Naive thymus-derived CD4-positive, alpha-beta T cell (primary cell): ENCODE data around the gene GAS2. TPM values are rescaled to one million over a fixed set of nuclear protein-coding genes. Genes with fewer than 3 reads are reported as not detected.

ENCODE experiments used
- ATAC-seq: fragments of 150-1000 bp; cut with Tn5 transposase; 2 replicates; pipeline ENCODE4 v1.10.0; 2021; ENCODE audit warnings: mild to moderate bottlenecking, moderate library complexity
- CTCF ChIA-PET: fragments of 350-600 bp; sonication (Branson Sonifier 250); formaldehyde crosslinking; loops from one replicate; lab custom pipeline; 2021; ENCODE audit warnings: antibody characterized with exemption; lab: Charles Lee
- POLR2A ChIA-PET: fragments of 350-600 bp; sonication (Branson Sonifier 250); formaldehyde crosslinking; loops from one replicate; lab custom pipeline; 2021; ENCODE audit warnings: antibody characterized with exemption, inconsistent platforms; lab: Charles Lee
- DNase-seq, 9 donors: peaks; one replicate each; pipeline versions ENCODE4 v3.0.0 to v3.0.0-alpha.2; 2020 to 2022; ENCODE audit warnings: mixed read lengths in 1 of 9
- H3K27ac ChIP-seq: one replicate; pipeline ENCODE4 v1.7.0; 2013; ENCODE audit warnings: mild to moderate bottlenecking, low read depth, low read length, moderate library complexity
- H3K27me3 ChIP-seq, 2 donors: one replicate each; pipeline ENCODE4 v1.7.0; 2013; ENCODE audit warnings: low read length in 2 of 2, mild to moderate bottlenecking in 2 of 2, moderate library complexity in 2 of 2; ENCODE audit not compliant: control insufficient read depth in 2 of 2, insufficient read depth in 2 of 2
- H3K36me3 ChIP-seq, 3 experiments: 1 replicate in 2 of 3; 2 replicates in 1 of 3; pipeline ENCODE4 v1.7.0; 2013; ENCODE audit warnings: low read length in 3 of 3, mild to moderate bottlenecking in 3 of 3, moderate library complexity in 1 of 3; ENCODE audit not compliant: insufficient read depth in 3 of 3, control insufficient read depth in 2 of 3
- H3K4me1 ChIP-seq, 2 donors: one replicate each; pipeline ENCODE4 v1.7.0; 2013; ENCODE audit warnings: low read length in 2 of 2, mild to moderate bottlenecking in 2 of 2, moderate library complexity in 1 of 2; ENCODE audit not compliant: control insufficient read depth in 2 of 2, insufficient read depth in 2 of 2
- H3K4me3 ChIP-seq: 2 replicates; pipeline ENCODE4 v1.7.0; 2013; ENCODE audit warnings: mild to moderate bottlenecking, low read length
- H3K9me3 ChIP-seq, 3 experiments: 1 replicate in 2 of 3; 2 replicates in 1 of 3; pipeline ENCODE4 v1.7.0; 2013; ENCODE audit warnings: low read length in 3 of 3; ENCODE audit not compliant: control insufficient read depth in 2 of 3
- H3K27ac Mint-ChIP-seq, 9 donors: one replicate each; pipeline ENCODE4 v1.8.0; 2020 to 2022; ENCODE audit warnings: mixed read lengths in 9 of 9, mild to moderate bottlenecking in 8 of 9, moderate library complexity in 5 of 9, inconsistent platforms in 2 of 9
- H3K27me3 Mint-ChIP-seq, 5 donors: one replicate each; pipeline ENCODE4 v1.8.0; 2021 to 2022; ENCODE audit warnings: mixed read lengths in 5 of 5, mild to moderate bottlenecking in 1 of 5
- H3K36me3 Mint-ChIP-seq, 5 donors: one replicate each; pipeline ENCODE4 v1.8.0; 2020 to 2022; ENCODE audit warnings: mixed read lengths in 5 of 5, mild to moderate bottlenecking in 3 of 5, inconsistent platforms in 1 of 5
- H3K4me1 Mint-ChIP-seq, 7 donors: one replicate each; pipeline ENCODE4 v1.8.0; 2020 to 2022; ENCODE audit warnings: mixed read lengths in 7 of 7, mild to moderate bottlenecking in 3 of 7, inconsistent platforms in 1 of 7
- H3K4me3 Mint-ChIP-seq, 10 donors: one replicate each; pipeline ENCODE4 v1.8.0; 2020 to 2022; ENCODE audit warnings: mild to moderate bottlenecking in 10 of 10, mixed read lengths in 10 of 10, moderate library complexity in 6 of 10, inconsistent platforms in 2 of 10
- H3K9me3 Mint-ChIP-seq, 11 donors: one replicate each; pipeline ENCODE4 v1.8.0; 2020 to 2022; ENCODE audit warnings: mixed read lengths in 11 of 11, mild to moderate bottlenecking in 4 of 11, inconsistent platforms in 1 of 11, moderate library complexity in 1 of 11
- intact Hi-C, 2 donors: fragments of 100-400 bp; cut with micrococcal nuclease; formaldehyde crosslinking; loops; one replicate each; pipeline ENCODE4 v1.15.1; 2023
- polyA plus RNA-seq, 2 donors: library from polyadenylated mRNA; unstranded; fragments of 300-500 nt; fragmentation: Illumina TruSeq; gene quantifications; one replicate each; pipeline ENCODE4 v1.2.3, GENCODE V29; 2021
- total RNA-seq, 6 experiments: library from RNA in 5 of 6; stranded (reverse) in 5 of 6; gene quantifications; 1 replicate in 5 of 6; 2 replicates in 1 of 6; pipeline ENCODE4 v1.2.3 and lab custom pipeline; 2021 to 2026

The GAS2 gene
- total and polyA plus RNA-seq, 7 experiments from 2014 or later = 2.2 to 5.6 (median 4.2) TPM

- Mint-ChIP-seq H3K36me3 (no peaks in the 10 kb centered on the region), H3K27ac (no peak overlapping the region), H3K4me1 (peaks cover 0 to 9% (median 0%) of the 10 kb centered on the region in 7 donors), H3K4me3 (no peak overlapping the region), H3K9me3 (peaks cover 0 to 2% (median 0%) of the 10 kb centered on the region in 11 donors), H3K27me3 (peaks cover 0 to 18% (median 11%) of the 10 kb centered on the region in 5 donors)
- intact Hi-C loops = no loop called here
- no peaks in the 10 kb centered on the region for H3K36me3 ChIP-seq
- no peak for DNase-seq
- H3K27ac ChIP-seq = no peak overlapping the region
- ChIA-PET POLR2A (no interaction called here), CTCF (no interaction called here)
- no peaks in the 10 kb centered on the region for H3K9me3 ChIP-seq
- ATAC-seq = no peak
- no peak overlapping the region for H3K4me3 ChIP-seq
- no peaks in the 10 kb centered on the region for H3K4me1 ChIP-seq
- H3K27me3 ChIP-seq = no peaks in the 10 kb centered on the region
These were observed 83.1 kb downstream of the GAS2 start for GRCh38 chr11:22749536-22749935.

- CTCF ChIA-PET = no interaction called here
- no peak for ATAC-seq
These were observed 86.5 kb downstream of the GAS2 start for GRCh38 chr11:22752908-22753310.

GRCh38 chr11:22753416-22753815, 87.0 kb downstream of the GAS2 start:
- no peaks in the 10 kb centered on the region for H3K9me3 Mint-ChIP-seq
- DNase-seq = no peak
- Histone ChIP-seq H3K4me1 (no peaks in the 10 kb centered on the region), H3K36me3 (no peaks in the 10 kb centered on the region), H3K9me3 (no peaks in the 10 kb centered on the region), H3K4me3 (no peak overlapping the region), H3K27me3 (no peaks in the 10 kb centered on the region), H3K27ac (no peak overlapping the region)
- no peaks in the 10 kb centered on the region for H3K36me3 Mint-ChIP-seq
- H3K4me1 Mint-ChIP-seq = peaks cover 0 to 9% (median 0%) of the 10 kb centered on the region in 7 donors
- ChIA-PET CTCF (no interaction called here), POLR2A (no interaction called here)
- H3K27me3 Mint-ChIP-seq = peaks cover 0 to 6% (median 0%) of the 10 kb centered on the region in 5 donors
- ATAC-seq = no peak
- intact Hi-C loops = no loop called here
- no peak overlapping the region for H3K27ac Mint-ChIP-seq
- no peak overlapping the region for H3K4me3 Mint-ChIP-seq

More at GRCh38 chr11:22752908-22753310, 86.5 kb downstream of the GAS2 start:
- H3K4me3 ChIP-seq = no peak overlapping the region
- H3K36me3 Mint-ChIP-seq = no peaks in the 10 kb centered on the region
- intact Hi-C loops = no loop called here
- H3K4me1 ChIP-seq = no peaks in the 10 kb centered on the region
- H3K4me1 Mint-ChIP-seq = peaks cover 0 to 9% (median 0%) of the 10 kb centered on the region in 7 donors
- no peaks in the 10 kb centered on the region for H3K9me3 ChIP-seq
- no peaks in the 10 kb centered on the region for H3K36me3 ChIP-seq
- DNase-seq = no peak
- no peaks in the 10 kb centered on the region for H3K27me3 ChIP-seq
- no peaks in the 10 kb centered on the region for H3K9me3 Mint-ChIP-seq
- peaks cover 0 to 6% (median 0%) of the 10 kb centered on the region in 5 donors for H3K27me3 Mint-ChIP-seq
- POLR2A ChIA-PET = no interaction called here
- no peak overlapping the region for H3K4me3 Mint-ChIP-seq
- no peak overlapping the region for H3K27ac Mint-ChIP-seq
- no peak overlapping the region for H3K27ac ChIP-seq

- Histone ChIP-seq H3K4me3 (no peak overlapping the region), H3K36me3 (no peaks in the 10 kb centered on the region), H3K27ac (no peak overlapping the region), H3K9me3 (no peaks in the 10 kb centered on the region), H3K4me1 (no peaks in the 10 kb centered on the region), H3K27me3 (no peaks in the 10 kb centered on the region)
- peaks cover 0 to 2% (median 0%) of the 10 kb centered on the region in 5 donors for H3K27me3 Mint-ChIP-seq
- intact Hi-C loops = no loop called here
- H3K4me3 Mint-ChIP-seq = no peak overlapping the region
- DNase-seq = no peak
- CTCF ChIA-PET = no interaction called here
- H3K4me1 Mint-ChIP-seq = no peaks in the 10 kb centered on the region
- no peak overlapping the region for H3K27ac Mint-ChIP-seq
- POLR2A ChIA-PET = no interaction called here
- no peaks in the 10 kb centered on the region for H3K36me3 Mint-ChIP-seq
- ATAC-seq = no peak
- no peaks in the 10 kb centered on the region for H3K9me3 Mint-ChIP-seq
These were observed 94.7 kb downstream of the GAS2 start for GRCh38 chr11:22761066-22761465.

GRCh38 chr11:22763166-22763565, 96.8 kb downstream of the GAS2 start:
- no peaks in the 10 kb centered on the region for H3K27me3 ChIP-seq
- H3K27ac ChIP-seq = no peak overlapping the region
- H3K4me3 Mint-ChIP-seq = no peak overlapping the region
- peaks cover 0 to 2% (median 0%) of the 10 kb centered on the region in 5 donors for H3K27me3 Mint-ChIP-seq
- no peaks in the 10 kb centered on the region for H3K9me3 Mint-ChIP-seq
- no peak overlapping the region for H3K27ac Mint-ChIP-seq
- ChIA-PET POLR2A (no interaction called here), CTCF (no interaction called here)
- ATAC-seq = no peak
- no peaks in the 10 kb centered on the region for H3K4me1 Mint-ChIP-seq
- H3K4me1 ChIP-seq = no peaks in the 10 kb centered on the region
- no peaks in the 10 kb centered on the region for H3K36me3 ChIP-seq
- intact Hi-C loops = no loop called here
- no peak for DNase-seq
- no peak overlapping the region for H3K4me3 ChIP-seq
- no peaks in the 10 kb centered on the region for H3K9me3 ChIP-seq
- H3K36me3 Mint-ChIP-seq = no peaks in the 10 kb centered on the region

DNA sequence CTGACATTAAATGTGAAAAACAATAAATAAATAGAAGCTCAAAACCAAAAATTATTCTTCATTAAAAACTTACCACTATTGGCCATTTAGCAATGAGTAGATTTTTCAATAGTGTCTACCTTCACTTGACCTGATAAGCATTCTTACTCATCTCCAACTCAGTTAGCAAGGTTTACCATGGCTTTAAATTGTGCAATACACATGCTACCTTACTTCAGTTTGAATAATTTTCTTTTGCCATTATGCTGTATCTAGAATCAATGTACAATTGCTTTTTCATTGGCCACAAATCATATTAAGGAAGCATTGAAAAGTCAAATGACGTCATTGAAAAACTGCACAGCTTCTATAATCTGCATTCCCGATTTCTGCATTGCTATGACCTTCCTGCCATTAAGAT, 98.3 kb downstream of the GAS2 start:
- Mint-ChIP-seq H3K36me3 (no peaks in the 10 kb centered on the region), H3K4me1 (no peaks in the 10 kb centered on the region), H3K27me3 (peaks cover 0 to 2% (median 0%) of the 10 kb centered on the region in 5 donors), H3K4me3 (no peak overlapping the region), H3K9me3 (no peaks in the 10 kb centered on the region), H3K27ac (no peak overlapping the region)
- ChIA-PET CTCF (interaction anchor here (0.6 kb wide), 1 partner anchor 42 kb away, joined by 3 read pairs; no protein-coding TSS in a partner anchor), POLR2A (no interaction called here)
- ATAC-seq (no peak), DNase-seq (no peak)
- no peaks in the 10 kb centered on the region for H3K27me3 ChIP-seq
- intact Hi-C loops = no loop called here
- no peaks in the 10 kb centered on the region for H3K9me3 ChIP-seq
- no peaks in the 10 kb centered on the region for H3K4me1 ChIP-seq
- H3K4me3 ChIP-seq = no peak overlapping the region
- H3K36me3 ChIP-seq = no peaks in the 10 kb centered on the region
- H3K27ac ChIP-seq = no peak overlapping the region

DNA sequence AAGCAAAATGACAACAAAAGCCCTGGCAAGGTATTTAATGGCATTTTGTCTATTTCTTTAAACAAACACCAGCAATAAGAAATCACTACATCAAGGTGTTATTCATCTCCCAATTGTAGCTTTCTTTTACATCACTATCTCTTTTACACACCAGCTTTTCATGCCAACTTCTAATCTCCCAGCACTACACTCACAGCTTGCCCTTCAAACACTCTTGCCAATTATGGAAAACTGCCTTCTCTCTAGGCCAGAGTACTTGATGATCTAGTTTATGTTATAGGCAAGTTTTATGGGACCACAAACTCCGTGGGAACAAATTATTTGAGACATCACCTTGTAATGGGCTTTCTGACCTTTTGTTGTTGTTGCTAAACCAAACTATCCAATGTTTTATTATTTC, 101.9 kb downstream of the GAS2 start:
- POLR2A ChIA-PET = no interaction called here
- DNase-seq = no peak

More for the DNA sequence above, 101.9 kb downstream of the GAS2 start:
- ATAC-seq = no peak
- Mint-ChIP-seq H3K9me3 (no peaks in the 10 kb centered on the region), H3K36me3 (no peaks in the 10 kb centered on the region), H3K27me3 (peaks cover 0 to 3% (median 0%) of the 10 kb centered on the region in 5 donors), H3K4me1 (no peaks in the 10 kb centered on the region), H3K27ac (no peak overlapping the region), H3K4me3 (no peak overlapping the region)
- no peaks in the 10 kb centered on the region for H3K9me3 ChIP-seq
- no peaks in the 10 kb centered on the region for H3K27me3 ChIP-seq
- CTCF ChIA-PET = no interaction called here
- H3K27ac ChIP-seq = no peak overlapping the region
- intact Hi-C loops = no loop called here
- no peaks in the 10 kb centered on the region for H3K36me3 ChIP-seq
- no peaks in the 10 kb centered on the region for H3K4me1 ChIP-seq
- no peak overlapping the region for H3K4me3 ChIP-seq
